Smooth muscle cell (in vitro differentiated cells): ENCODE results near the gene TIMP3. TPM values are rescaled to one million over a fixed set of nuclear protein-coding genes. Genes with fewer than 3 reads are reported as not detected.

Source experiments
- DNase-seq: peaks from one replicate; lab custom pipeline; 2025; ENCODE audit not compliant: unreplicated experiment; lab: John Stamatoyannopoulos, UW
- H2AFZ ChIP-seq: fragments of 200-600 bp; sonication (generic); 2 replicates; pipeline ENCODE4 v1.6.0; 2016; ENCODE audit warnings: antibody characterized with exemption, low read depth, mild to moderate bottlenecking
- H3F3A ChIP-seq: fragments of 200-600 bp; sonication (generic); 2 replicates; pipeline ENCODE4 v1.6.0; 2017; ENCODE audit warnings: antibody characterized with exemption, low read depth
- H3K27ac ChIP-seq: fragments of 200-600 bp; sonication (generic); 2 replicates; pipeline ENCODE4 v1.5.1; 2016; ENCODE audit warnings: low read depth, mild to moderate bottlenecking
- H3K27me3 ChIP-seq: fragments of 200-600 bp; sonication (generic); 2 replicates; pipeline ENCODE4 v1.6.1; 2016; ENCODE audit warnings: low read depth, mild to moderate bottlenecking
- H3K36me3 ChIP-seq: fragments of 200-600 bp; sonication (generic); 2 replicates; pipeline ENCODE4 v1.5.1; 2016; ENCODE audit warnings: low read depth
- H3K4me1 ChIP-seq: fragments of 200-600 bp; sonication (generic); 2 replicates; pipeline ENCODE4 v1.5.1; 2016; ENCODE audit warnings: low read depth
- H3K4me2 ChIP-seq: fragments of 200-600 bp; sonication (generic); 2 replicates; pipeline ENCODE4 v1.6.0; 2016; ENCODE audit warnings: mild to moderate bottlenecking
- H3K4me3 ChIP-seq: fragments of 200-600 bp; sonication (generic); 2 replicates; pipeline ENCODE4 v1.5.1; 2016; ENCODE audit warnings: mild to moderate bottlenecking
- H3K79me2 ChIP-seq: fragments of 200-600 bp; sonication (generic); 2 replicates; pipeline ENCODE4 v1.6.0; 2016; ENCODE audit warnings: low read depth, mild to moderate bottlenecking
- H3K9ac ChIP-seq: fragments of 200-600 bp; sonication (generic); 2 replicates; pipeline ENCODE4 v1.6.0; 2016; ENCODE audit warnings: low read depth
- H3K9me3 ChIP-seq: fragments of 200-600 bp; sonication (generic); replicated peaks from 2 replicates; pipeline ENCODE4 v1.5.1; 2016; ENCODE audit warnings: low read depth
- H4K20me1 ChIP-seq: fragments of 200-600 bp; sonication (generic); 2 replicates; pipeline ENCODE4 v1.6.0; 2016; ENCODE audit warnings: low read depth
- whole genome bisulfite sequencing: methylation state at CpG from one replicate; pipeline ENCODE4 v1.1.7; 2016; ENCODE audit warnings: low lambda C conversion rate; 5-methylcytosine and 5-hydroxymethylcytosine counted together
- polyA plus RNA-seq: library from polyadenylated mRNA; unstranded; fragments of >200 nt; fragmentation: Nextera tagmentation; extraction: Ambion mirVana; gene quantifications from 2 replicates; pipeline ENCODE4 v1.2.1, GENCODE V29; 2016
- total RNA-seq: library from RNA; depleted of rRNA; stranded (reverse); fragments of >200 nt; gene quantifications from 2 replicates; pipeline ENCODE4 v1.2.3, GENCODE V29; 2014
- TF ChIP-seq, protein P1 (sequence below): fragments of 200-600 bp; sonication (generic); IDR thresholded peaks from 2 replicates; pipeline ENCODE4 v1.5.1; 2017; ENCODE audit warnings: borderline replicate concordance, mild to moderate bottlenecking, antibody characterized with exemption; ENCODE audit not compliant: insufficient read depth, poor library complexity, severe bottlenecking

Gene TIMP3
- total and polyA plus RNA-seq, 2 experiments from 2014 or later = 3,210 to 3,942 TPM

DNA sequence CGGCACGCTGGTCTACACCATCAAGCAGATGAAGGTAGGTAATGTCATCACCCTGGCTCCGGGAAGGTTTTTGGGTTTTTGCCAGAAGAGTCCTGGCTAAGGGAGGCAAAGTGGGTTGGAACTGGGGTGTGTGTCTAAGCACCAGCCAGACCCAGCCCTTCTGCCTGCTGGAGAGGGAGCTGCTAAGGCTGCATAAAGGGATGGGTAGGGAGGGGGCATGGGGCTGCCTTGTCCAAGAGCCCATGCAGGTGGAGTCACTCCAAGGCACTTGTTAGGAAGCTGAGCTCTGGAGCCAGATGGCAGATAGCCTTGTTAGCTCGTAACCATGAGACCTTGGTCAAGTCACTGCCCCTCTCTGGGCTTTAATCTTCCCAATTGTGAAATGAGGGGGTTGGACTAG lies 48.0 kb downstream of the TIMP3 start:
- Histone ChIP-seq H3K4me2 (no peak overlapping the region), H3K4me1 (no peaks in the 10 kb centered on the region), H3F3A (peaks cover 93% of the 10 kb centered on the region), H3K27me3 (no peaks in the 10 kb centered on the region), H4K20me1 (peaks cover 100% of the 10 kb centered on the region), H3K27ac (peak overlapping the region; percentile 57), H3K9ac (no peak overlapping the region), H2AFZ (no peak overlapping the region), H3K79me2 (peaks cover 61% of the 10 kb centered on the region), H3K36me3 (peaks cover 21% of the 10 kb centered on the region), H3K9me3 (no peaks in the 10 kb centered on the region), H3K4me3 (no peak overlapping the region)
- TF ChIP-seq, protein P1, sequence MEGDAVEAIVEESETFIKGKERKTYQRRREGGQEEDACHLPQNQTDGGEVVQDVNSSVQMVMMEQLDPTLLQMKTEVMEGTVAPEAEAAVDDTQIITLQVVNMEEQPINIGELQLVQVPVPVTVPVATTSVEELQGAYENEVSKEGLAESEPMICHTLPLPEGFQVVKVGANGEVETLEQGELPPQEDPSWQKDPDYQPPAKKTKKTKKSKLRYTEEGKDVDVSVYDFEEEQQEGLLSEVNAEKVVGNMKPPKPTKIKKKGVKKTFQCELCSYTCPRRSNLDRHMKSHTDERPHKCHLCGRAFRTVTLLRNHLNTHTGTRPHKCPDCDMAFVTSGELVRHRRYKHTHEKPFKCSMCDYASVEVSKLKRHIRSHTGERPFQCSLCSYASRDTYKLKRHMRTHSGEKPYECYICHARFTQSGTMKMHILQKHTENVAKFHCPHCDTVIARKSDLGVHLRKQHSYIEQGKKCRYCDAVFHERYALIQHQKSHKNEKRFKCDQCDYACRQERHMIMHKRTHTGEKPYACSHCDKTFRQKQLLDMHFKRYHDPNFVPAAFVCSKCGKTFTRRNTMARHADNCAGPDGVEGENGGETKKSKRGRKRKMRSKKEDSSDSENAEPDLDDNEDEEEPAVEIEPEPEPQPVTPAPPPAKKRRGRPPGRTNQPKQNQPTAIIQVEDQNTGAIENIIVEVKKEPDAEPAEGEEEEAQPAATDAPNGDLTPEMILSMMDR = no peak
- 91% methylated on average over 4 of the region's 4 CpGs for WGBS
- DNase-seq = no peak

DNA sequence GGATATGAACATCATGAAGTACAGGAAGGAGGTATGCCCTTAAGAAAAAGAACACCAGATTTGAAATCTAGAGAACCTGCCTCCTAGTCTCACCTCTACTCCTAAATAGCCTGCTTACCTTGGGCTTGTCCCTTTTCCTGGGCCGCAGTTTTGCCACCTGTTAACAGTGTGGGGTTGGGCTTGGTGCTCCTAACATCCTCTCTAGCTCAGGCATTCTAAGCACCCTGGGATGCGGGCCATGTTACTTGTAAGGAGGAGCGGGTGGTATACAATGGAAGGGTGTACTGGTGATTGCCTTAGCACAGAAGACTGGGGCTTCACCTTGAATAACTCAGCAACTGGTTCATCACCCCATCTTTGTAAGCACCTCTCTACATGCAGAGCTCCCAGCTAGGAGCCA lies 48.7 kb downstream of the TIMP3 start:
- peaks cover 55% of the 10 kb centered on the region for H3K79me2 ChIP-seq
- no peak overlapping the region for H3K9ac ChIP-seq
- no peaks in the 10 kb centered on the region for H3K9me3 ChIP-seq
- H3K4me1 ChIP-seq = no peaks in the 10 kb centered on the region
- H4K20me1 ChIP-seq = peaks cover 100% of the 10 kb centered on the region
- H3K27ac ChIP-seq = peak overlapping the region; percentile 57
- H3K27me3 ChIP-seq = no peaks in the 10 kb centered on the region
- H3K36me3 ChIP-seq = peaks cover 21% of the 10 kb centered on the region
- H3F3A ChIP-seq = peaks cover 95% of the 10 kb centered on the region
- 99% methylated on average over 3 of the region's 3 CpGs for WGBS
- no peak overlapping the region for H3K4me3 ChIP-seq
- no peak overlapping the region for H3K4me2 ChIP-seq
- TF ChIP-seq, protein P1 = no peak
- no peak overlapping the region for H2AFZ ChIP-seq
- DNase-seq = no peak

DNA sequence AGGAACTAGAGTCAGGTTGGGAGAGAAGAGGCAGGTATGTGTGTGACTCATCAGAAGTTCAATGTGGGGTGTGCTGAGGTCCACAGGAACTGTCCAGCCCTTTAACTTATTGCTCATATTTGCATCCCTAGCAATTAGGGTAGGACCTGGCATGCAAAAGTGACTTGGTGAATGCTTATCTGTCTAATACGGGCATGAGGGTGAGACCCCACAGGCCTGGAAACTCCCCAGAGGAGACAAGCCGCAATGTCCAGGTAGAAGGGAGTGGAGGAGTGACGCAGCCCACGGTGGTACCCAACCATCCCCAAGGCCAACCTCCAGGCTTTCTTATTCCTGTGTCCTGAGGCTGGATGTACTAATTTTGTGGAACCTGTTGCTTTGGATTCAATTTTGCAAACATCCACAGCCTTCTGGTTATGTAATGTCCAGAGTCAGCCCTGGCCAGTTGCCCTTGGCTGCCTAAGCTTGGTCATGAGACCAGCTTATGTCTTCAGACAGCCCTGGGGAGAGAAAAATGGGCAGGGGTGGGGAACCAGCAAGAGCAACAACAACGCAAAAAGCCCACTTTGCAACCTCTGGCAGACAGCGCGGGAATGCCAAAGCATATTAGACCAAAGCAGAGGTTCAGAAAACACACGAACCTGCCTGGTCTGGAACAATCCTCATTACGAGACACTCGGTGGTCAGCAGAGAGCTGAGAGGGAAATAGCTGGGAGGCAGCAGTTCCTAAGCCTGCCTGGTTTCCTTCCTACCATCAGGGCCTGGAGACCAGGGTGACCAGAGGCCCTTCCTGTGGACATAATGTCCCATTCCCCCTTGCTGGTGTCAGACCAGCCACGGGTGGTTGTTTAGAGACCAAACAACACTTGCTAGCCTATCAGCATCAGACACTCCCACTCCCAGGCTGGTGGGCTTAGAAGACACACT lies 49.3 kb downstream of the TIMP3 start:
- H3K36me3 ChIP-seq = peaks cover 22% of the 10 kb centered on the region
- DNase-seq = no peak
- H3K79me2 ChIP-seq = peaks cover 49% of the 10 kb centered on the region
- peaks cover 100% of the 10 kb centered on the region for H4K20me1 ChIP-seq
- peaks cover 95% of the 10 kb centered on the region for H3F3A ChIP-seq
- 84% methylated on average over 11 of the region's 11 CpGs for WGBS
- TF ChIP-seq, protein P1 = no peak
- no peaks in the 10 kb centered on the region for H3K27me3 ChIP-seq
- no peak overlapping the region for H2AFZ ChIP-seq
- H3K4me3 ChIP-seq = no peak overlapping the region
- no peaks in the 10 kb centered on the region for H3K9me3 ChIP-seq
- peak overlapping the region; percentile 57 for H3K27ac ChIP-seq
- no peaks in the 10 kb centered on the region for H3K4me1 ChIP-seq
- no peak overlapping the region for H3K4me2 ChIP-seq
- H3K9ac ChIP-seq = no peak overlapping the region
